Left lung (tissue), 14 donors: ENCODE data around the gene PLD1. TPM values are rescaled to one million over a fixed set of nuclear protein-coding genes. Genes with fewer than 3 reads are reported as not detected.
"Not testable (repeated sequence)": the region's sequence is repeated elsewhere in the genome, so short reads cannot be mapped to it uniquely, and the experiment has no call there.

ENCODE experiments used
- ATAC-seq: fragments of 200-7000 bp; cut with Tn5 transposase; one replicate; pipeline ENCODE4 v1.9.1; 2020; ENCODE audit warnings: moderate library complexity
- DNase-seq, 4 donors: peaks; one replicate each; pipeline ENCODE4 v3.0.0-alpha.2; 2013 to 2020
- H3K27ac ChIP-seq, 2 donors: fragments of 200-600 bp; sonication (generic) in 1 of 2; one replicate each; pipeline versions ENCODE4 v1.5.0 to v1.8.0; 2020 to 2021
- H3K27me3 ChIP-seq, 2 donors: fragments of 200-600 bp; sonication (generic) in 1 of 2; one replicate each; pipeline versions ENCODE4 v1.5.0 to v1.8.0; 2020 to 2021
- H3K36me3 ChIP-seq, 2 donors: fragments of 200-600 bp; sonication (generic) in 1 of 2; one replicate each; pipeline versions ENCODE4 v1.5.0 to v1.8.0; 2020 to 2021
- H3K4me1 ChIP-seq, 2 donors: fragments of 200-600 bp; one replicate each; pipeline ENCODE4 v1.8.0; 2021
- H3K4me3 ChIP-seq, 2 donors: fragments of 200-600 bp; sonication (generic) in 1 of 2; one replicate each; pipeline versions ENCODE4 v1.5.0 to v1.8.0; 2020 to 2021; ENCODE audit warnings: mild to moderate bottlenecking in 1 of 2
- H3K9me3 ChIP-seq, 2 donors: fragments of 200-600 bp; sonication (generic) in 1 of 2; one replicate each; pipeline versions ENCODE4 v1.5.0 to v1.8.0; 2020 to 2021
- intact Hi-C, 2 donors: fragments of 100-400 bp; cut with DNase I; formaldehyde crosslinking; loops; one replicate each; pipeline versions ENCODE4 v1.11.2 to v1.14.2; 2022
- long read RNA-seq, 12 donors: library from polyadenylated mRNA in 2 of 12; unstranded in 2 of 12; transcript quantifications; one replicate each; pipeline ENCODE4 v2.0.0 and lab custom pipeline, GENCODE V29; 2019 to 2026
- polyA plus RNA-seq, 6 donors: library from polyadenylated mRNA; unstranded; fragments of 120-200 nt; gene quantifications; one replicate each; pipeline ENCODE4 v1.2.1, GENCODE V29; 2013; ENCODE audit not compliant: insufficient read length in 6 of 6
- total RNA-seq, 2 donors: library from RNA; stranded (reverse); fragmentation: NEBNext Ultra II Directional; extraction: Animal tissue kit (Norgen Biotek cat#: 25700); gene quantifications; one replicate each; pipeline ENCODE4 v1.2.1, GENCODE V29; 2021
- TF ChIP-seq, protein P1 (sequence below), 2 donors: fragments of 200-600 bp; sonication (generic) in 1 of 2; IDR thresholded peaks; one replicate each; pipeline versions ENCODE4 v1.5.0 to v1.8.0; 2021; ENCODE audit warnings: antibody characterized with exemption in 2 of 2
- donor health status: DM: no; HTN: yes; CAD: no.
- donor health status: DM: no; HTN: no; CAD: no.

The PLD1 gene, protein sequence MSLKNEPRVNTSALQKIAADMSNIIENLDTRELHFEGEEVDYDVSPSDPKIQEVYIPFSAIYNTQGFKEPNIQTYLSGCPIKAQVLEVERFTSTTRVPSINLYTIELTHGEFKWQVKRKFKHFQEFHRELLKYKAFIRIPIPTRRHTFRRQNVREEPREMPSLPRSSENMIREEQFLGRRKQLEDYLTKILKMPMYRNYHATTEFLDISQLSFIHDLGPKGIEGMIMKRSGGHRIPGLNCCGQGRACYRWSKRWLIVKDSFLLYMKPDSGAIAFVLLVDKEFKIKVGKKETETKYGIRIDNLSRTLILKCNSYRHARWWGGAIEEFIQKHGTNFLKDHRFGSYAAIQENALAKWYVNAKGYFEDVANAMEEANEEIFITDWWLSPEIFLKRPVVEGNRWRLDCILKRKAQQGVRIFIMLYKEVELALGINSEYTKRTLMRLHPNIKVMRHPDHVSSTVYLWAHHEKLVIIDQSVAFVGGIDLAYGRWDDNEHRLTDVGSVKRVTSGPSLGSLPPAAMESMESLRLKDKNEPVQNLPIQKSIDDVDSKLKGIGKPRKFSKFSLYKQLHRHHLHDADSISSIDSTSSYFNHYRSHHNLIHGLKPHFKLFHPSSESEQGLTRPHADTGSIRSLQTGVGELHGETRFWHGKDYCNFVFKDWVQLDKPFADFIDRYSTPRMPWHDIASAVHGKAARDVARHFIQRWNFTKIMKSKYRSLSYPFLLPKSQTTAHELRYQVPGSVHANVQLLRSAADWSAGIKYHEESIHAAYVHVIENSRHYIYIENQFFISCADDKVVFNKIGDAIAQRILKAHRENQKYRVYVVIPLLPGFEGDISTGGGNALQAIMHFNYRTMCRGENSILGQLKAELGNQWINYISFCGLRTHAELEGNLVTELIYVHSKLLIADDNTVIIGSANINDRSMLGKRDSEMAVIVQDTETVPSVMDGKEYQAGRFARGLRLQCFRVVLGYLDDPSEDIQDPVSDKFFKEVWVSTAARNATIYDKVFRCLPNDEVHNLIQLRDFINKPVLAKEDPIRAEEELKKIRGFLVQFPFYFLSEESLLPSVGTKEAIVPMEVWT
- total RNA-seq (10 to 100 TPM; 18.5 to 18.7 TPM), polyA plus RNA-seq (1 to 10 TPM; 2.9 to 6.4 (median 4.9) TPM)
- long read RNA-seq, donor 1: 0 reads
- long read RNA-seq, donor 2: 0 reads
- long read RNA-seq, donor 3: 0 reads
- long read RNA-seq, donor 4, partial matches to known transcripts: 0 of 2 reads
- long read RNA-seq, donor 4, other reads (novel, unspliced or antisense): 1 of 2 reads
- long read RNA-seq, donor 5: 0 reads
- long read RNA-seq, donor 6, full-length matches to known transcripts: 2 of 2 reads
- long read RNA-seq, donor 6, partial matches to known transcripts: 0 of 2 reads
- long read RNA-seq, donor 6, other reads (novel, unspliced or antisense): 0 of 2 reads
- long read RNA-seq, donor 7: 0 reads
- long read RNA-seq, donor 8: 0 reads
- long read RNA-seq, donor 9: 0 reads
- long read RNA-seq, donor 10, partial matches to known transcripts: 0 of 2 reads
- long read RNA-seq, donor 10, other reads (novel, unspliced or antisense): 2 of 2 reads
- long read RNA-seq, donor 11, partial matches to known transcripts: 19 of 19 reads
- long read RNA-seq, donor 11, other reads (novel, unspliced or antisense): 0 of 19 reads
- long read RNA-seq, donor 12: 0 reads

DNA sequence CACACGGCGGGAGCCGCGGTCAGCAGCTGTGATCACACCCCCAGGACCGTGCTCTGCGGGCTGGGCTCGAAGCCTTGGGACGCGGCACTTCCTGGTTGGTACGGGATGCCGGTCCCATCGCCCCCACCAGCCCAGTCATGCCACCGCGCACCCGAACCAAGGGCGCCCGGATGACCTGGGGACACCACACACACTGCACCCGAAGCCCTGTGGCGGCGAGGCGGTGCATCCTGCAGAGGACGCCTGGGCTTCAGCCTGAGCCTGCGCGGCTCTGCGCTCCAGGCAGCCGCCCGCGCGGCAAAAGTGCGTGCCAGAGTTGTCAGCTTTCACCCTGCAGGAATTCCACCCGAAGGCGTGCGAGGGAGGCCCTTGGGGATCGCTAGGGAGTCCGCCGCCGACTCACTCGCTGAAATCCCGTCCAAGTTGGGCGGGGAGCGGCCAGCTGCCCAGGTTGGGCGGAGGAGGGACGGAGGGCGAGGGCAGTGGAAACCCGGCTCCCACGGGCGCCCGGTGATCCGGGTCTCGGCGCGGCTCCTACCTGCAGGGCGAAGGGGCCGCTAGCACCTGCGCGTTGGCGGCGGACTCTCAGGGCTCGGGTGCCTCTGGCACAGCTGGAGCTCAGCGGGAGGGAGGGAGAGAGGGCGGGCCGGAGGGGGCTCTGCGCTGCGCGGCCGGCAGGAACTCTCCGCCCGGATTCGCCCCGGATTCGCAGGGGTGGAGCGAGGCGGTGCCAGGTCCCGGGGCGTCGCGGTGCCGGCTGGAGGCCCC, at the start of gene PLD1:
PLD1 (minus strand) TSS at position 623 of the 768 bp plus-strand sequence. CDS start 72,432 bp downstream, outside the sequence.
- no peaks in the 10 kb centered on the region for H3K9me3 ChIP-seq
- H3K27me3 ChIP-seq: no peaks in the 10 kb centered on the region
- H3K4me1 ChIP-seq: peaks cover 5 to 67% of the 10 kb centered on the region in 2 donors
- peak within 1 kb of the TSS; percentile 70 to 77 for H3K4me3 ChIP-seq
- H3K36me3 ChIP-seq: no peaks in the 10 kb centered on the region
- intact Hi-C loops: no loop called here
- ATAC-seq: peak; percentile 93
- H3K27ac ChIP-seq: peak within 1 kb of the TSS; percentile 89 to 96
- DNase-seq: peak; percentile 69 to 97 (median 83)
- TF ChIP-seq, protein P1, sequence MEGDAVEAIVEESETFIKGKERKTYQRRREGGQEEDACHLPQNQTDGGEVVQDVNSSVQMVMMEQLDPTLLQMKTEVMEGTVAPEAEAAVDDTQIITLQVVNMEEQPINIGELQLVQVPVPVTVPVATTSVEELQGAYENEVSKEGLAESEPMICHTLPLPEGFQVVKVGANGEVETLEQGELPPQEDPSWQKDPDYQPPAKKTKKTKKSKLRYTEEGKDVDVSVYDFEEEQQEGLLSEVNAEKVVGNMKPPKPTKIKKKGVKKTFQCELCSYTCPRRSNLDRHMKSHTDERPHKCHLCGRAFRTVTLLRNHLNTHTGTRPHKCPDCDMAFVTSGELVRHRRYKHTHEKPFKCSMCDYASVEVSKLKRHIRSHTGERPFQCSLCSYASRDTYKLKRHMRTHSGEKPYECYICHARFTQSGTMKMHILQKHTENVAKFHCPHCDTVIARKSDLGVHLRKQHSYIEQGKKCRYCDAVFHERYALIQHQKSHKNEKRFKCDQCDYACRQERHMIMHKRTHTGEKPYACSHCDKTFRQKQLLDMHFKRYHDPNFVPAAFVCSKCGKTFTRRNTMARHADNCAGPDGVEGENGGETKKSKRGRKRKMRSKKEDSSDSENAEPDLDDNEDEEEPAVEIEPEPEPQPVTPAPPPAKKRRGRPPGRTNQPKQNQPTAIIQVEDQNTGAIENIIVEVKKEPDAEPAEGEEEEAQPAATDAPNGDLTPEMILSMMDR (IDR thresholded peaks at IDR 0.05): no peak

DNA sequence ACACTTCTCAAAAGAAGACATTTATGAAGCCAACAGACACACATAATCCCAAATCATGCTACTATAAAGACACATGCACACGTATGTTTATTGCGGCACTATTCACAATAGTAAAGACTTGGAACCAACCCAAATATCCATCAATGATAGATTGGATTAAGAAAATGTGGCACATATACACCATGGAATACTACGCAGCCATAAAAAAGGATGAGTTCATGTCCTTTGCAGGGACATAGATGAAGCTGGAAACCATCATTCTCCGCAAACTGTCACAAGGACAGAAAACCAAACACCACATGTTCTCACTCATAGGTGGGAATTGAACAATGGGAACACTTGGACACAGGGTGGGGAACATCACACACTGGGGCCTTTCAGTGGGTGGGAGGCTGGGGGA, 48.5 kb upstream of the PLD1 start:
- intact Hi-C loops, H3K27ac ChIP-seq, H3K36me3 ChIP-seq, H3K27me3 ChIP-seq, ATAC-seq, DNase-seq, H3K4me3 ChIP-seq: not testable (repeated sequence)
- Histone ChIP-seq H3K4me1 (peaks cover 6 to 14% of the 10 kb centered on the region in 2 donors), H3K9me3 (peaks cover 0 to 22% of the 10 kb centered on the region in 2 donors)

DNA sequence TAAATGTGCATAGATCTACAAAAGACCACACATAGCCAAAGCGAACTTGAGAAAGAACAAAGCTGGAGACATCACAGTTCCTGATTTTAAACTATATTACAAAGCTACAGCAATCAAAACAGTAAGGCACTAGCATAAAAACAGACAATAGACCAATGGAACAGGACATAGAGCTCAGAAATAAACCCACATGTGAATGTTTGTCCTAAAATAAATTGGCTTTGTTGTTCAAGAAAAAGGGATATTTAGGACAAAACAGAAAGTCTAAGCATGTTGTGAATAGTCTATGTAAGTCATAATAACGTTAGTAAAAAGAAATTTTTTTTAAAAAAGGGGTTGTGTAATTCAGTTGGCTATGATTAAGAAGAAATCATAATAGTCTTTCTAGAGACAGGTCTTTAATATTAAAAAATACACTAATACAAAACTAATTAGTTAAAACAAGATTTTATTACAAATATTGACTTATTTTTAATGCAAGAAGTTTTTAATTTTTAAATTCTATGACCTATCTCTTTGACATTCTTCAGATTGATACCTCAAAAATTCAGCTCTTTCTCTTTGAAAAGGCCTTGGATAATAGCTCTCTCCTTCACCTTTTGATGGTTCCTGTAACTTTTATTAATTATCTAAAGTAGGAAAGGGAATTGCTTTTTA, 44.5 kb upstream of the PLD1 start:
- H3K36me3 ChIP-seq: no peaks in the 10 kb centered on the region
- peaks cover 0 to 22% of the 10 kb centered on the region in 2 donors for H3K9me3 ChIP-seq
- ATAC-seq (no peak), DNase-seq (no peak)
- no peaks in the 10 kb centered on the region for H3K4me1 ChIP-seq
- TF ChIP-seq, protein P1 (IDR thresholded peaks at IDR 0.05): no peak
- no peak overlapping the region for H3K4me3 ChIP-seq
- no peaks in the 10 kb centered on the region for H3K27me3 ChIP-seq
- intact Hi-C loops: no loop called here
- H3K27ac ChIP-seq: no peak overlapping the region

DNA sequence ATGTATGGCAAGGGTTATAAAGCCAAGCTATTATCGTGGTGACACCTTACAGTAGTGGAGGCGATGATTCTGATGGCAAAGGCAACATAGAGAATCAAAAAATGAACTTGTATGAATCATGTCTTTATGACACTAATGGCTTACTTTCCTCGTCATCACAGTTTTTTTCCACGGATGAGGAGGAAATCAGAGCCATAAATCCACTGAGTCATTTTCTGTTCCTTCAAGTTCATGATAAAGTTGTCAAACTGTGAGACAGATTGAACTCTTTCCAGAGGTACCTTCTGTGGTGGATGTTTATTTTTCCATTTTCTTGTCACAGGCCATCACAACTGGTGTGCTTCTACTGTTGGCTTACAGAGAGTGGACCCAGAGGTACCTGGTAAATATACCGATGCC, 41.4 kb upstream of the PLD1 start:
- Histone ChIP-seq H3K27ac (no peak overlapping the region), H3K9me3 (peaks cover 0 to 20% of the 10 kb centered on the region in 2 donors), H3K4me1 (no peaks in the 10 kb centered on the region), H3K27me3 (no peaks in the 10 kb centered on the region), H3K36me3 (no peaks in the 10 kb centered on the region), H3K4me3 (no peak overlapping the region)
- DNase-seq: no peak
- intact Hi-C loops: no loop called here
- TF ChIP-seq, protein P1 (IDR thresholded peaks at IDR 0.05): no peak
- no peak for ATAC-seq
